NCI-H1436 (cell line): ENCODE measurements around the gene TENT5C.
"Not testable (repeated sequence)": the region's sequence is repeated elsewhere in the genome, so short reads cannot be mapped to it uniquely, and the experiment has no call there.

Source experiments
- DNase-seq: peaks from one replicate; lab custom pipeline; 2025; lab: John Stamatoyannopoulos, UW

TENT5C gene

DNA sequence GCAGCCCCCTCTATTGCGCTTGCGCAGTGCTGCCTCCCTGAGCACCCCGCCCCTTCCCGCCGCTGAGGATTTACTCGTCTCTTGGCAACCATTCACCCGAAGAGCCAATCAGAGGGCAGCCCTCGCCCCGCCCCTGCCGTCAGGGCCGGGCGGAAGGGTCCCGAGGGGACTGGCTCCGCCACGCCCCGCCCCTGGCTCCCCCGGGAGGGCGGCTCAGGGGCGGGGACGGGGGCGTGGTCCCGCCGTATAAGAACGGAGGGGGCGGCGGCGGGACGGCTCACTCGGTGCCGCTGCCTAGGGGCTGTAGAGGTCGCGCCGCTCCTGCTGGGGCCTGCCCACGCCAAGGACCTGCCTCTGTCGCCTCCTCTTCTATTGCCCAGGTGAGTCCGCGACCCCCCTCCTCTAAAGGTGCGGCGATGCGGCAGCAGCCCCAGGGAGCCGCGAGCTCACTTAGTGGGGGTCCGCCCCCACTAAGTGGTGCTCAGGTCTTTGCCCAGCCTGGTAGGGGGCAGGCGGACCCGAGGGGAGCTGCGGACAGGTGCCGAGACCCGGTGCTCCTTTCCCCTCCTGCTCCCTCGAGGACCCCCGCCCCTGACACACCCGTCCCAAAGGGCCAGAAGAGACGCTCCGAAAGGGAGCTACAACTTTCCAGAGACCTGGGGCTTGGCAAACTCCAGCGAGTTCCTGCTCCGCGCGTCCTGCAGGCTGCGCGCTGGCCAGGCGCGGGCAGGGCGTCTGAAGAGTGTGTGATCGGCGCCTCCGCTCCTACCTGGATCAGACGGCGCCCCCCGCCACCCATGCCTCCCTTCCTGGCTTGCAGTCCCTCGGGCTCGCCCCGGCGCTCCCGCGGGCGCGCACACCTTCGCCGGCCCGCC is at the start of gene TENT5C:
Gene TENT5C (plus strand): TSS at position 275 of the 875 bp plus-strand sequence. CDS start 16,821 bp downstream, outside the sequence.
- peak; percentile 94 for DNase-seq

DNA sequence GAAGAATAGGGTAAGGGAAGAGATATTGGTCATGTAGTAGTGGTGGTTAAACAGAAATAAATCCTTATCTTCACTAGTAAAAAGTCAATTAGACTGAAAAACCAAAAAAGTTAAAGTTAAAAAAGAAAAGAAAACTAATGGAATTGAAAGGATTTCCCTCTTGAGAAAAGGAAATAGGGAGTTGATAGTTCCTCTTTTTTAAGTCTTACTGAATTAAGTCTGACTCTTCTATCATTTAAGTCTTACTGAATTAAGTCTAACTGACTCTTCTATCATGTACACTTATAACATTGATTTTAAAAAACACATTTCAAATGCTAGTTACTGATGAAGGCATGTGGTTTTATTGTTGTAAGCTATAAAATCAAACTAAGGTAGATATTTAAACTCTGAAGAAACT is 49.5 kb upstream of the TENT5C start:
- no peak for DNase-seq

DNA sequence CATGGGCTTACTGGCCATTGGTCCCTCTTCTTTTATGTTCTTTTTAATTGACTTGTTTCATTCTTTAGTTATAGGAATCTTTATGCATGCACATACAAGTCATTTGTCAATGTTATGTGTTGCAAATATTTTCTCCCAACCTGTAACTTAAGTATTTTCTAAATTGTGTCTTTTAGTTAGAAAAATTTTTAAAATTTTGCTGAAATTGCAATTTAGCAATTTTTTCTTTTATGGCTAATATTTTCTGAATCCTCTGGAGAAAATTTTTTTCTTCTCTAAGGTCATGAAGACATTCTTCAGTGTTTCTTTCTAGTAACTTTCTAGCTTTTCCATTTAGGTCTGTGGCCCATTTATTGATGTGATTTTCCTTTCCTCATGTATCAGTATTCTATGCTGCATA is 48.9 kb upstream of the TENT5C start:
- no peak for DNase-seq

DNA sequence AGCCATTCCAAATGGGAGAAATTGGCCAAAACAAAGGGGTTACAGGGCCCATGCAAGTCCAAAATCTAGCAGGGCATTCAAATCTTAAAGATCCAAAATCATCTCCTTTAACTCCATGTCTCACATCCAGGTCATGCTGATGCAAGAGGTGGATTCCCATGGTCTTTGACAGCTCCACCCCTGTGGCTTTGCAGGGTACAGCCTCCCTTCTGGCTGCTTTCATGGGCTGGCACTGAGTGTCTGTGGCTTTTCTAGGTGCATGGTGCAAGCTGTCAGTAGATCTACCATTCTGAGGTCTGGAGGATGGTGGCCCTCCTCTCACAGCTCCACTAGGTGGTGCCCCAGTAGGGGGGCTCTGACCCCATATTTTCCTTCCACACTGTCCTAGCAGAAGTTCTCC is 47.4 kb upstream of the TENT5C start:
- DNase-seq, result not testable (repeated sequence)

DNA sequence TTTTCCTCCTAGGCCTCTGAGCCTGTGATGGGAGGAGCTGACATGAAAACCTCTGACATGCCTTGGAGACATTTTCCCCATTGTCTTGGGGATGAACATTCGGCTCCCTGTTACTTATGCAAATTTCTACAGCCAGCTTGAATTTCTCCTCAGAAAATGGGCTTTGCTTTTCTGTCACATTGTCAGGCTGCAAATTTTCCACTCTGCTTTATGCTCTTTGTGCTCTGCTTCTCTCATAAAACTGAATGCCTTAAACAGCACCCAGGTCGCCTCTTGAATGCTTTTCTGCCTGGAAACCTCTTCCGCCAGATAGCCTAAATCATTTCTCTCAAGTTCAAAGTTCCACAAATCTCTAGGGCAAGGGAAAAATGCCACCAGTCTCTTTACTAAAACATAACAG is 46.7 kb upstream of the TENT5C start:
- no peak for DNase-seq

DNA sequence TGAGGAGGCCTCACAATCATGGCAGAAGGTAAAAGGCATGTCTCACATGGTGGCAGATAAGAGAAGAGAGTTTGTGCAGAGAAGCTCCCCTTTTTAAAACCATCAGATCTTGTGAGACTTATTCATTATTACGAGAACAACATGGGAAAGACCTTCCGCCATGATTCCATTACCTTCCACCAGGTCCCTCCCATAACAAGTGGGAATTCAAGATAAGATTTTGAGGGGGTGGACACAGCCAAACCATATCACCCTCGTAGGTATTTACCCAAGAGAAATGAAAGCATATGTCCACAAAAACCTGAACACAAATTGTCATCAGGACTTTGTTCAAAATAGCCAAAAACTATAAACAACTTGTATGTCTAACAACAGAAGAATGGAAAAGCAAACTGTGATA is 45.9 kb upstream of the TENT5C start:
- no peak for DNase-seq

DNA sequence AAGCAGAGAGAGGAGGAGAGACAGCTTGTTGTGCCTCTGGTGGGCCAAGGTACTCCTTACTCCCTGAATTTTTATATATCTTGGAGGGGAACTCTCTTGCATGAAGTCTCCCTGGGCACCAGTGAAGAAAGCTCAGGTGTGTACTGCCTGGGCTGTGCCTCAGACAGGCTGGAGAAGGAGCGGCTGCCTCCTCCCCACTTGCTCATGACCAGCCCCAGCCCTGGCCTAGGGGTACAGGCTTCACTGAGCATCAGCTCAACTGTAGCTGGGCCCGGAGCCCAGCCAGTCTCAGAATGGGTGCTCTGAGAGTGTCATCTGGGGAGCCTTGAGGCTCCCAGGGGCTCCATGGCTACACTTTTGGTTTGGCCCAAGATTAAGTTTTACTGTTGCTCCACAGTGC is 44.8 kb upstream of the TENT5C start:
- no peak for DNase-seq

DNA sequence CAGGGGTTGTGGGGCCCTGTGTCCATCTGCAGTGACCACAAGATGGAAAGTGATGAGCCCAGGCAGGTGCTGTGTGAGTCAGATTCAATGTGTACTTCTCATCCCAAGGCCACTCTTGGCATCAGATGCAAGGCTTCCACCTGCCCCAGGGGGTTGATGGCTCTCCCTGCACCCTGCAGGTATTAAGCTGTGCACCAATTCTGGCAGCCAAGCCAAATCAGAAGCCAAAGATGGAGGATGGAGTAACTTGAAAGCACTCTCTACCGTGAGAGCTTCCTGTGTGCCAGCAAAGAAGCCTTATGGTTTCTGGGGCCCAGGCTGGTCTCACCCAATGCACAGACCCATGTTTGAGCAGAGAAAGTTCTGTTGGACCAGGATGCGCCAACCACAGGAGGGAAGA is 44.3 kb upstream of the TENT5C start:
- no peak for DNase-seq

DNA sequence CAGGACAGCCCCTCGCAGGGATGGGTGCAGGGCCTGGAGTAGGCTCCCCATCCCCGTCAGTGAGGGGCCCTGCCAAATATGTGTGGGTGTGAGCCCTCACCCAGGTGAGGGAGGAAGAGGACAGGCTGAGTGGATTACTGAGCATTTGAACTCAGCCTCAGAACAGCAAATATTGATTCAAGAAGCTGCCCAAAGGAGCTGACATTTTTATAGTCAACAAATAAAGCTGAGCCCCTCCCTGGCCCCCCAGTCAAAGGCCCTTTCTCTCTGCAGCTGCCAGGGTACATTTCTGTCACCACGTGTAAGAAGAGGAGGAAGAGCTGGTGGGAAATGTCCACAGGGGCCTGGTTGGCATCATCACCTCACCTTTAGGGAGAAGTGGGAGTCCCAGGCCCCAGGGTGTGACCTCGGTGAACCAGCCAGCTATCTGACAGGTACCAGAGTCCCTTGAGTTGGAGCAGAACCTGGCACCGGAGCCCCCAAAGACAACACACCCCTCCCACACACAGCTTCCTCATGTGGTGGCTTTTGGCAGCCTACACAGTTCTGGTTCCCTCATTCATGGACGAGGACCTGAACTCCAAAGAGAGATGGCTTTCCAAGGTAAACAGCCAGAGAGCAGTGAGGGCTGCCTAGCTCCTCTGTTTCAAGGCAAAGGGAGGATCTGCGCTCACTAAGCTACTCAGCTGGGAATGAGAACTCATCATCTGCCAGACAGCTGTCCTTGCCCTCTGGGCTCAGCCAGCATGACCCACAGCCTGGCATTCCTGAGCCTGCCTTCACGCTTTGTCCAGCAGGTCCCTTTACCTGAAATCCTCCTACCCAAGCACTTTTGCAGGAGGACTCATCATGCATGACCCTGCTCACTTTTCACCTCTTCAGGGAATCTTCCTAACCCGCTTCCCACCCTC is 43.0 kb upstream of the TENT5C start:
- no peak for DNase-seq

DNA sequence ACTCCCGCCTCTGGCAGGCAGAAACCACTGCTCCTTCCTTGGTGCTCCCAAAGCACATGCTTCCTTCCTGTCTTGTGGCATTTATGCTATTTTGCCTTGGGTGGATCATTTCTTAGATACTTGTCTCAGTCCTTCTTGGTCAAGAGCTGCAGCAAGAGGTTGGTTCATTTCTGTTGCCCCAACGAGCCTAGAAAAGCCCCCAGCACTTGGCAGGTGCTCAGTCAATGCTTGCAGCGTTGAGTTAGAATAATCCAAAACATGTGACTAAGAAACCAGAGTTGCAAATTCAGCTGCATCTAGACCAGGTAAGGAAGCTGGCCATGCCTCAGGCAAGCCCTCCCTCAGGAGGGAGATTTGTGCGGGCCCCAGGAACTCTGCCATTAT is 42.4 kb upstream of the TENT5C start:
- DNase-seq, result no peak

DNA sequence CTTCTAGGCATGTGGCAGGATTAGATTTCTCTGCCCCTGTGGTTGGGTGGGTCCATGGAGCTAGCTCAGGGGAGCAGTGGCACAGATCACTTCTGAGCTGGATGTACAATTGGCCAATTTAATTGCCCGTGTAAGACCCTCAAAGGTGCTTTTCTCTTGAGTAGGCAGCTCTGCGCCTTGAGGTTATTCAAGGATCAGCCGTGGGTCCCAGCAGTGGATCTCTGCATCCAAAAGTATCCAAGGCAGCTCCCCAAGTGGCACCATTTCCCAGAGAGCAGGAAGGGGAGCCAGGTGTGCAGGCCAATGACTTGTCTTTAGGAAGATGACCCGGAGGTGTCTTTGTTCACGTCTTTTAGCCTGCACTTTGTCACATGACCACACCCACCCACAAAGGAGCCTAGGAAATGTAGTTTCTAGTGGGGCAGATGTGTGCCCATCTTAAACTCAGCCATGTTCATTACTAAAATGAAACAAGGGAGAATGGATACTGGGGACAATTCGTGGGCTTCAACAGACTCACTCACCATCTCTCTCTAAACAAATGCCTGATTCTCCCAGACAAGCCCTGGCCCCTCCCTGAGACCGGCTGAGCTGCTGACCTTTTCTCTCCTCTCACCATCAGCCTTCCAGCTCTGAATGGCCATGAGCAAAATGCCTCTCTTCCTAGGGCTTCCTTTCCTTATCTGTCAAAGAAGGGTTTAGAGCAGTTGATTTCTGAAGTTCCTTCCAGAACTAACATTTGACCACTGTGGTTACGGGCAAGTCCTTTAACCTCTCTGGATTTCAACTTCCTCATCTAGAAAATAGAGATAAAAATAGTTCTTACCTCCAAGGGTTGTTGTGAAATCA is 41.4 kb upstream of the TENT5C start:
- DNase-seq, result no peak

DNA sequence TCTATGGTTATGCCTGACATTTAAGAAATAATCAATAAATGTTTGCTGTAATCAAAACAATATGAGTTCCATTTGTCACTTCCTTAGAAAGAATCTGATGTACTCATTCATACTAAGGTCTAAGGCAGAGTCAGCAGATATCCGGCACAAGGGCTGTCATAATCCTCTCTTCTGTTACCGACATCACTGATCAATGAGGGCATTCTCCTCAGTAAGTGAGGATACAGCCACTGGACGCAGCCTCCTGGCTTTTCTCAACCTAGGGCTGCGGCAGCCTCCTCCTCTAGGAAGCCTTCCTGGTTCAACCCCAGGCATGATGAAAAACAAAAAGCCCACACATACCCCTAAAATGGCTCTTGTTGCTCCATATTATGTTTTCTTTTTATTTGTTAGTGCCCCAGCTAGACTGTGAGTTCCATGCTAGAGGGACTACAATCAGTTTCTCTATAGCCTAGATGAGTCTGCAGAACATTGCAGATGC is 40.7 kb upstream of the TENT5C start:
- no peak for DNase-seq

DNA sequence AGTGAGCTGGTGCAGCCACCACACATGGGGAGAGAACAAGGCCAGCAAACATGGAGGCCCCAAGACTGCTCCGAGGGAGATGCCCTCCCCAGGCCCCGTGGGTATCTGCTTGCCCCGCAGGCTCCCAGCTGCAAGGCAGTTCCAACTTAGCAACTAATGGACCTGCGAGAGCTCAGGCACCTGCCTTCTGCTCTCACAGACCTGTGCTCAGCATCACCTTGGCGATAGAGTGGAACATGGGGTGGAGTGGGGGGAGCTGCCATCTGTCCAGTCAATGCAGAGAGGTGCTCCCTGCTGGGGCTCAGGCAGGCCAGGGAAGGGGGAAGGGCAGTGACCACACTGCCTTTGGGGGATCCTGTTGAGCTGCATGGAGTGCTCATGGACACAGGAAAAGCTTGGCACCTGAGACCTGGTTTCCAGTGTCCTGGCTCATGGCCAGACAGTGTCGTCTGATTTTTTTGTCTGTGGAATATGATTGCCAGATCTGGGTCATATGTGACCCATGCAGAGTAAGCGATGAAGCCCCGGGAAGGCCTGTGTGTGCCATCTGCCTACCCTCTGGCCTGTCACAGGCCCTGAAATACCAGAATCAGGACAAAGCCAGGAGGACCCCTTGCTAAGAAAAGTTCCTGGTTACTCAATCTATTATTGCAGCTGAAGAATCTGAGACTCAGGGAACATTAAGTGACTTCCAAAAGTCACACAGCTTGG is 39.9 kb upstream of the TENT5C start:
- no peak for DNase-seq

DNA sequence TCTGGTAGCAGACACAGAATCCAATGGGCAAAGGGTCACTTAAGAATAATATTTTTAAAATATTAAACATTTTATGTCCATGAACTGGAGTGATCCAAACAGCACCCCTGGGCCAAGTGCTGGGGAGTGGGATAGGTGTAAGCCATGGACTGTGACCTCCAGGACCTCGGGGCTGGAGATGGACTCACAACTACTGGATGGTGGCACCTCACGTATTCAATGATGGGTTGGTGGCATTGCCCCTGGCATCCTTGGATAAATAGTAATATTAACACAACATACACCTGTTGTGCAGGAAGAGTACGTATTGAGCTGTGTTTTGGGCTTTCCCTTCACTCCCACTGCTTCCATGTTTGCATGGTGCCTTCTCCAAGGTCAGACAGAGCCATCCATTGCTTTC is 39.3 kb upstream of the TENT5C start:
- no peak for DNase-seq

DNA sequence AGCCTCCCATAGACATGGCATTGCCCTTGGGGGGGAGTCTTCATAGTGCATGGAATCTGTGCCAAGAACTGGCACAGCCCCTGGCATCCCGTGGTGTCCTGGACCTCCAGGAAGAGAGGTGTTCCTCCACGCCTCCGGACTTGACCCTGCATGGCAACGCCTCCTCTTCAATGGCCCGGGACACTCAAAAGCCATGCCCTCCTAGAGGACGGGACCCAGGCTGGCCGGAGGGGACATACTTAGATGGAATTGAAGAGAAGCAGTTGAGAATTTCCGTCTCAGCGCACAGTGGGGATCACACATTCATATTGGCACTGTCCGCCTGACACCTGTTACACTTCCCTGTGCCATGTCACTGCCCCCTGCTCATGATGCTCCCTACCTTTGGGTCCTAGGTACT is 38.4 kb upstream of the TENT5C start:
- no peak for DNase-seq

DNA sequence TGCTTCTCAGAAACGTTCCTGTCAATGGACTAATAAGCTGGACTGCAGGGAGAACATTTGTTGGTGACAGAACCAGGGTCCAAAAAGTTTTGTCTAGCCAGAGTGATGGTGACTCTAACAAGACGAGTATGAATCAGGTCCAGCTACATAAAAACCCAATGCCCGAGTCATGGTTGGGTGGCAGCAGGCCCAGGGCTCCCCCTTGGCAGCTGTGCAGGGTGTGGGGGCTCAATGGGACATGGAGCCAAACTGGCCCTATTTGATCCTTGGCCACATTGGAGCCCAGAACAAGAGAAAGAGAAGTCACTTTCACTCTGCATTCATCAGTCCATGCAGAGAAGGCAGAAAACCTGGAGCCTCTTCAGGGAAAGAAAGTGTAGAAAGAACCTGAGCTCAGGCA is 37.9 kb upstream of the TENT5C start:
- no peak for DNase-seq

DNA sequence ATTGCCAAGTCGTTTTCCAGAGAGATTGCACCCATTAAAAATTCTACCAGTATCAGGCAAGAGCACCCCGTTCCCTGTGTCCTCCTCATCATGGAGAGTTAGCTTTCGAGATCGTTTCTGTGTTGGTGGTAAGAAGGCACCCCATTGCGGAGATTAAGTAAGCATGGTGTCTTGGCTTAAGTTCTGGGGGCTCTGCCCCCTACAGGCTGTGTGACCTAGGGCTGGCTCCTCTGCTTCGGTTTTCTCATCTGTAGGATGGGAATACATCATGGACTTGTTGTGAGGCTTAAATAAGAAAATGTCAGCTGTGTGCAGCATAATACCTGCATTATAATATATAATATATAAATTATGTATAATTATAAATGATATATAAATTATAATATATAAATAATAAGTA is 36.8 kb upstream of the TENT5C start:
- no peak for DNase-seq

DNA sequence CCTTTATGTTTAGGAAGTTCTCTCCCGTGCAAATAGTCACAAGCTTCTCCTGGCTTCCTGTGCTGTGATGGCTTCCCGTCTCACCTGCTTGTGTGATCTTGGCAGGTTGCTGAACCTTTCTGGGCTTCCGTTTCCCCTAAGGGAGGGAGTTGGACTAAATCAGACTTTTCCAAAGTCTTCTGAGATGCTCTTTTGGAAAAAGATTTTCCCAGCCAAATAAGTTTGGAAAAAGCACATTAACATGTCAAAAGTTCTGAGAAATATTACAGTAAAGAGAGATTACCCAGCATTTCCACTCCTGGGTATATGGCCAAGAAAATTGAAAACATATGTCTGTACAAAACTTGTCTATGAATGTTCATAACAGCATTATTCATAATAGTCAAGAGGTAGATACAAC is 36.0 kb upstream of the TENT5C start:
- no peak for DNase-seq

DNA sequence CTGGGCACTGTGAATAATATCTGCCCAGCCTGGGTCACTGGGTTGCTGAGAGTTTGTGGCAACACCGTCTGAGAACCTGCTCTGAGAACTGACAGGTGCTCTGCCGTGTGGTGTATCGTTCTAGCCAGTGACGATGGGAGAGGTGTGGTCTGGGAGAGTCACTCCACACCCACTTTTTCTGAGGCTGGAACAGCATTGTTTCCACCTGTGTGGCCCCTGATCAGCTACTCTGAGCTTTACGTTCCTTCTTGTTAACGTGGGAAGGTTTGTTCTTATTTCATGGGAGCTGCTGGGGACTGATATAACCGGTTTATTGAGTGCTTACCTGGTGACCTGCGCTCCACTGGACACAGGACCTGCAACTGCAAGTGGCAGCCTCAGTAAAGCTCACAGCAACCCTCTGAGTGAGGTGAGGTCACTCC is 34.8 kb upstream of the TENT5C start:
- no peak for DNase-seq

DNA sequence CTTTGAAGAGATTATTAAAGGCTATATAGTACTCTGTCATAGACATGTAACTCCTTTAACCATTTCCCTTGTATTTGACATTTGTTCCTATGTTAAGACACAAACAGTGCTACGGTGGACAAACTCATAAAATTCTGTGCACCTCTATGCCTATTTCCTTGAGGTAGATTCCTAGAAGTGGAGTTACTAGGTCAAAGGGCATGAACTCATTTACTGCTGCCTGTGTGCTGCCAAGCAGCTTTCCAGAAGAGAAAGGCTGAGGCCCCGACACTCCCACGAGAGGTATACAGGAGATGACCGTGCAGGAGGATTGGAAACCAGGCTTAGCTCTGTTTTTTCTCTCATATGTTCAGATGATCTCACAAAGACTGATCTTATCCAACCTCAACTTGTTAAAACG is 34.4 kb upstream of the TENT5C start:
- DNase-seq, result no peak

DNA sequence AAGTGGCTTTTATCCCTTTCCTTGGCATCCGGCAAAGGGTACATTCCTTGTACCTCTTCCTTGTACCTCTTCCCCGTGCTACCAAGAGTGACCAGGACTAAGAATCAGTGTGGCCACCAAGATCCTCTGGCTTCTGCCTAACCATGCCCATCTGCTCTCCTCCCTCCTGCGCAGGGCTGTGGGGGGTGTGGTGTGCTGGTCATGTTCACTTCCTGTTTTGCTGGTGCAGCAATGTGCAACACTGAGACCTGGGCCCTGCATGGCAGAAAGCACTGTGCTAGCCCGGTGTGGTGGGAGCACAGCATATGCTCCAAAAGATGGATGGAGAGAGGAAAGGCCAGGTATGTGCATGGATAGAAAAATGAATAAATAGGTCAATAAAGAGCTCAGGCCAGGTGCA is 33.3 kb upstream of the TENT5C start:
- DNase-seq, result no peak
